GM12878 (cell line): ENCODE data around the gene YKT6. TPM values are rescaled to one million over a fixed set of nuclear protein-coding genes. Genes with fewer than 3 reads are reported as not detected.

Experiments used
- CEBPB ChIP-seq, 2 experiments: fragments of 150-350 bp in 1 of 2; IDR thresholded peaks; 2 replicates each; pipeline ENCODE4 v1.6.1; 2012 to 2014; ENCODE audit warnings: low read depth in 2 of 2, low read length in 2 of 2, borderline replicate concordance in 1 of 2, inconsistent platforms in 1 of 2
- EGR1 ChIP-seq, 2 experiments: IDR thresholded peaks; 1 replicate in 1 of 2; 2 replicates in 1 of 2; pipeline ENCODE4 v1.6.1; 2011 to 2012; ENCODE audit warnings: low read depth in 2 of 2, low read length in 2 of 2, borderline replicate concordance in 1 of 2, mild to moderate bottlenecking in 1 of 2, moderate library complexity in 1 of 2
- RAD21 ChIP-seq: IDR thresholded peaks from 2 replicates; pipeline ENCODE4 v1.6.1; 2011; ENCODE audit warnings: mild to moderate bottlenecking, low read depth, low read length, moderate library complexity; ENCODE audit not compliant: insufficient read depth
- SMAD1 ChIP-seq: fragments of 450-650 bp; IDR thresholded peaks from 2 replicates; pipeline ENCODE4 v1.6.1; 2018; ENCODE audit warnings: mild to moderate bottlenecking, low read depth; ENCODE audit not compliant: partially characterized antibody
- STAT1 ChIP-seq: fragments of 450-650 bp; conservative IDR thresholded peaks from 2 replicates; pipeline ENCODE4 v1.6.1; 2014; ENCODE audit warnings: antibody characterized with exemption, mild to moderate bottlenecking
- polyA plus RNA-seq, 11 experiments: library from polyadenylated mRNA; depleted of rRNA in 4 of 11; unstranded in 6 of 11; stranded (reverse) in 5 of 11; fragments of >200 nt; fragmentation: Nextera tagmentation in 4 of 11; fragmentation: Illumina TruSeq in 1 of 11; extraction: Ambion mirVana in 4 of 11; extraction: Trizol in 1 of 11; gene quantifications; 1 replicate in 1 of 11; 2 replicates in 10 of 11; pipeline versions ENCODE4 v1.2.1 to v1.2.3, GENCODE V29; 2011 to 2016; ENCODE audit warnings: inconsistent platforms in 2 of 11, missing spikeins in 2 of 11, low read depth in 1 of 11
- total RNA-seq, 4 experiments: library from RNA; depleted of rRNA in 3 of 4; stranded (reverse); fragments of >200 nt in 3 of 4; fragmentation: Illumina TruSeq in 1 of 4; extraction: Trizol in 1 of 4; gene quantifications; 2 replicates each; pipeline versions ENCODE4 v1.2.1 to v1.2.3, GENCODE V29; 2013 to 2021
- TF ChIP-seq, protein P1 (sequence below): fragments of 450-650 bp; formaldehyde crosslinking; IDR thresholded peaks from 2 replicates; pipeline ENCODE4 v1.4.0; 2020; ENCODE audit warnings: mild to moderate bottlenecking, moderate library complexity
- TF ChIP-seq, protein P2 (sequence below): fragments of 150-350 bp; IDR thresholded peaks from 2 replicates; pipeline ENCODE4 v1.6.1; 2014; ENCODE audit warnings: mild to moderate bottlenecking, low read depth, low read length
- TF ChIP-seq, protein P3 (sequence below): fragments of 450-650 bp; IDR thresholded peaks from 2 replicates; pipeline ENCODE4 v1.6.1; 2017; ENCODE audit warnings: antibody characterized with exemption, mild to moderate bottlenecking, moderate library complexity
- TF ChIP-seq, protein P4 (sequence below): IDR thresholded peaks from 2 replicates; pipeline ENCODE4 v1.6.1; 2011; ENCODE audit warnings: low read depth, low read length, improper control_type of control experiment, borderline replicate concordance

The YKT6 gene
- total and polyA plus RNA-seq, 10 of the 15 experiments (the other 5 are each of a cell fraction or from before 2014, with no cell fraction given), result 1.7 to 95.2 (median 70.5) TPM

DNA sequence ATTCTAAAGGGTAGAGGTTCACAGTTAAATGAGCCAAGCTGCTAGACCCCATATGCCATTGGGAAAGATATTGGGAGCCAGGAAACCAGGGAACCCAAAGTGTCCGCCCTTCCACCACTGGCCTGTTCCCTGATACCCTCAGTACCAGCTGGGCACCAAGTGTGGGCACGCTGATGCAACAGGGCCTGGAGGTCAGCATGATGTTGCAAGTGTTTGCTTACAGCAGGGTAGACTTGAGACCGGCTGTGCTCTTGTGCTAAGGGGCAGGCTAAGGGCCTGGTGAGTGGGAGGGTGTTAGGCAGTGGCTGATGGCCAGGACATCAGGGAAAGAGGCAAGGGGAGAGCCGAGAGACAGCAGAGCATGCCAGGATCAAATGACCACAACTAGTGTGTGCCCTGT, 38.6 kb upstream of the YKT6 start (continued):
- TF ChIP-seq, protein P1, sequence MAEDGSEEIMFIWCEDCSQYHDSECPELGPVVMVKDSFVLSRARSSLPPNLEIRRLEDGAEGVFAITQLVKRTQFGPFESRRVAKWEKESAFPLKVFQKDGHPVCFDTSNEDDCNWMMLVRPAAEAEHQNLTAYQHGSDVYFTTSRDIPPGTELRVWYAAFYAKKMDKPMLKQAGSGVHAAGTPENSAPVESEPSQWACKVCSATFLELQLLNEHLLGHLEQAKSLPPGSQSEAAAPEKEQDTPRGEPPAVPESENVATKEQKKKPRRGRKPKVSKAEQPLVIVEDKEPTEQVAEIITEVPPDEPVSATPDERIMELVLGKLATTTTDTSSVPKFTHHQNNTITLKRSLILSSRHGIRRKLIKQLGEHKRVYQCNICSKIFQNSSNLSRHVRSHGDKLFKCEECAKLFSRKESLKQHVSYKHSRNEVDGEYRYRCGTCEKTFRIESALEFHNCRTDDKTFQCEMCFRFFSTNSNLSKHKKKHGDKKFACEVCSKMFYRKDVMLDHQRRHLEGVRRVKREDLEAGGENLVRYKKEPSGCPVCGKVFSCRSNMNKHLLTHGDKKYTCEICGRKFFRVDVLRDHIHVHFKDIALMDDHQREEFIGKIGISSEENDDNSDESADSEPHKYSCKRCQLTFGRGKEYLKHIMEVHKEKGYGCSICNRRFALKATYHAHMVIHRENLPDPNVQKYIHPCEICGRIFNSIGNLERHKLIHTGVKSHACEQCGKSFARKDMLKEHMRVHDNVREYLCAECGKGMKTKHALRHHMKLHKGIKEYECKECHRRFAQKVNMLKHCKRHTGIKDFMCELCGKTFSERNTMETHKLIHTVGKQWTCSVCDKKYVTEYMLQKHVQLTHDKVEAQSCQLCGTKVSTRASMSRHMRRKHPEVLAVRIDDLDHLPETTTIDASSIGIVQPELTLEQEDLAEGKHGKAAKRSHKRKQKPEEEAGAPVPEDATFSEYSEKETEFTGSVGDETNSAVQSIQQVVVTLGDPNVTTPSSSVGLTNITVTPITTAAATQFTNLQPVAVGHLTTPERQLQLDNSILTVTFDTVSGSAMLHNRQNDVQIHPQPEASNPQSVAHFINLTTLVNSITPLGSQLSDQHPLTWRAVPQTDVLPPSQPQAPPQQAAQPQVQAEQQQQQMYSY (CRISPR knock-in tag), result no peak
- TF ChIP-seq CEBPB (IDR thresholded peaks at IDR 0.05; ENCODE audit: borderline replicate concordance in 1 of 2, low read depth in 2 of 2, low read length in 2 of 2) (no peak), SMAD1 (no peak), RAD21 (no peak), STAT1 (no peak), EGR1 (IDR thresholded peaks at IDR 0.05; ENCODE audit: borderline replicate concordance in 1 of 2, low read depth in 2 of 2, low read length in 2 of 2) (no peak)
- TF ChIP-seq, protein P2, sequence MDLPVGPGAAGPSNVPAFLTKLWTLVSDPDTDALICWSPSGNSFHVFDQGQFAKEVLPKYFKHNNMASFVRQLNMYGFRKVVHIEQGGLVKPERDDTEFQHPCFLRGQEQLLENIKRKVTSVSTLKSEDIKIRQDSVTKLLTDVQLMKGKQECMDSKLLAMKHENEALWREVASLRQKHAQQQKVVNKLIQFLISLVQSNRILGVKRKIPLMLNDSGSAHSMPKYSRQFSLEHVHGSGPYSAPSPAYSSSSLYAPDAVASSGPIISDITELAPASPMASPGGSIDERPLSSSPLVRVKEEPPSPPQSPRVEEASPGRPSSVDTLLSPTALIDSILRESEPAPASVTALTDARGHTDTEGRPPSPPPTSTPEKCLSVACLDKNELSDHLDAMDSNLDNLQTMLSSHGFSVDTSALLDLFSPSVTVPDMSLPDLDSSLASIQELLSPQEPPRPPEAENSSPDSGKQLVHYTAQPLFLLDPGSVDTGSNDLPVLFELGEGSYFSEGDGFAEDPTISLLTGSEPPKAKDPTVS, result no peak
- TF ChIP-seq, protein P3, sequence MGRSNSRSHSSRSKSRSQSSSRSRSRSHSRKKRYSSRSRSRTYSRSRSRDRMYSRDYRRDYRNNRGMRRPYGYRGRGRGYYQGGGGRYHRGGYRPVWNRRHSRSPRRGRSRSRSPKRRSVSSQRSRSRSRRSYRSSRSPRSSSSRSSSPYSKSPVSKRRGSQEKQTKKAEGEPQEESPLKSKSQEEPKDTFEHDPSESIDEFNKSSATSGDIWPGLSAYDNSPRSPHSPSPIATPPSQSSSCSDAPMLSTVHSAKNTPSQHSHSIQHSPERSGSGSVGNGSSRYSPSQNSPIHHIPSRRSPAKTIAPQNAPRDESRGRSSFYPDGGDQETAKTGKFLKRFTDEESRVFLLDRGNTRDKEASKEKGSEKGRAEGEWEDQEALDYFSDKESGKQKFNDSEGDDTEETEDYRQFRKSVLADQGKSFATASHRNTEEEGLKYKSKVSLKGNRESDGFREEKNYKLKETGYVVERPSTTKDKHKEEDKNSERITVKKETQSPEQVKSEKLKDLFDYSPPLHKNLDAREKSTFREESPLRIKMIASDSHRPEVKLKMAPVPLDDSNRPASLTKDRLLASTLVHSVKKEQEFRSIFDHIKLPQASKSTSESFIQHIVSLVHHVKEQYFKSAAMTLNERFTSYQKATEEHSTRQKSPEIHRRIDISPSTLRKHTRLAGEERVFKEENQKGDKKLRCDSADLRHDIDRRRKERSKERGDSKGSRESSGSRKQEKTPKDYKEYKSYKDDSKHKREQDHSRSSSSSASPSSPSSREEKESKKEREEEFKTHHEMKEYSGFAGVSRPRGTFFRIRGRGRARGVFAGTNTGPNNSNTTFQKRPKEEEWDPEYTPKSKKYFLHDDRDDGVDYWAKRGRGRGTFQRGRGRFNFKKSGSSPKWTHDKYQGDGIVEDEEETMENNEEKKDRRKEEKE, result no peak
- TF ChIP-seq, protein P4, sequence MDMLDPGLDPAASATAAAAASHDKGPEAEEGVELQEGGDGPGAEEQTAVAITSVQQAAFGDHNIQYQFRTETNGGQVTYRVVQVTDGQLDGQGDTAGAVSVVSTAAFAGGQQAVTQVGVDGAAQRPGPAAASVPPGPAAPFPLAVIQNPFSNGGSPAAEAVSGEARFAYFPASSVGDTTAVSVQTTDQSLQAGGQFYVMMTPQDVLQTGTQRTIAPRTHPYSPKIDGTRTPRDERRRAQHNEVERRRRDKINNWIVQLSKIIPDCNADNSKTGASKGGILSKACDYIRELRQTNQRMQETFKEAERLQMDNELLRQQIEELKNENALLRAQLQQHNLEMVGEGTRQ, result no peak
- TF ChIP-seq, all 136 proteins: peak for 0
